DMS79 (cell line): Measurements from ENCODE around the gene EIF6.

Source experiments
- DNase-seq: peaks from one replicate; lab custom pipeline; 2025; lab: John Stamatoyannopoulos, UW

Gene EIF6

GRCh38 chr20:35293303-35294292 lies 9.0 kb upstream of the EIF6 start:
- no peak for DNase-seq

- DNase-seq = no peak
Measured at GRCh38 chr20:35292504-35293285, 8.1 kb upstream of the EIF6 start.

GRCh38 chr20:35291654-35292503 lies 7.3 kb upstream of the EIF6 start, which contains the start of gene FAM83C:
Gene FAM83C (minus strand): TSS chr20:35292425. CDS start chr20:35292304, 121 bp downstream.
- no peak for DNase-seq

GRCh38 chr20:35290887-35291417 lies 6.4 kb upstream of the EIF6 start:
- DNase-seq = no peak

- no peak for DNase-seq
Measured at GRCh38 chr20:35290186-35290886, 5.8 kb upstream of the EIF6 start.

GRCh38 chr20:35288325-35289060 lies 3.9 kb upstream of the EIF6 start:
- DNase-seq = no peak

GRCh38 chr20:35287509-35288324 lies 3.1 kb upstream of the EIF6 start:
- DNase-seq = no peak

GRCh38 chr20:35286899-35287508 lies 2.4 kb upstream of the EIF6 start:
- no peak for DNase-seq

- DNase-seq = no peak
Measured at GRCh38 chr20:35286077-35286898, 1.7 kb upstream of the EIF6 start.

GRCh38 chr20:35285806-35286076 lies 1.2 kb upstream of the EIF6 start:
- DNase-seq = no peak

GRCh38 chr20:35284992-35285805 lies 627 bp upstream of the EIF6 start:
- no peak for DNase-seq

GRCh38 chr20:35283441-35284266 lies 918 bp downstream of the EIF6 start:
- no peak for DNase-seq

GRCh38 chr20:35281506-35282101 lies 3.0 kb downstream of the EIF6 start:
- DNase-seq = no peak

GRCh38 chr20:35280523-35280922 lies 4.0 kb downstream of the EIF6 start:
- DNase-seq = no peak

- no peak for DNase-seq
Measured at GRCh38 chr20:35279533-35280174, 4.9 kb downstream of the EIF6 start.

GRCh38 chr20:35279040-35279439 lies 5.5 kb downstream of the EIF6 start:
- DNase-seq = no peak
